ENCODE data around the gene FOXL3.

GRCh38 chr7:247181-247580, 42.8 kb upstream of the FOXL3 start:
- no peak for TF ChIP-seq CREB1 (IDR thresholded peaks at IDR 0.05; ENCODE audit: low read depth)
- TF ChIP-seq RAD21 (IDR thresholded peaks at IDR 0.05; ENCODE audit: low read depth) = no peak
- no peak for TF ChIP-seq TAF1 (IDR thresholded peaks at IDR 0.05; ENCODE audit: low read depth)
- no peak for TF ChIP-seq REST (IDR thresholded peaks at IDR 0.05; ENCODE audit: low read depth)
- no peak for TF ChIP-seq CEBPB (IDR thresholded peaks at IDR 0.05)
